Fibroblast of villous mesenchyme (primary cell): Measurements from ENCODE around the gene PTPRN. TPM values are rescaled to one million over a fixed set of nuclear protein-coding genes. Genes with fewer than 3 reads are reported as not detected.

ENCODE experiments used
- DNase-seq: peaks from one replicate; pipeline ENCODE4 v3.0.0-alpha.2; 2010; ENCODE audit warnings: low read depth
- H3K4me3 ChIP-seq: 2 replicates; pipeline ENCODE4 v1.5.1; 2011; ENCODE audit warnings: low read depth, mild to moderate bottlenecking, low read length
- CTCF ChIP-seq: IDR thresholded peaks from 2 replicates; pipeline ENCODE4 v1.5.1; 2012; ENCODE audit warnings: low read depth, mild to moderate bottlenecking, low read length; ENCODE audit not compliant: insufficient read depth
- total RNA-seq: library from RNA; depleted of rRNA; stranded (reverse); fragments of >200 nt; gene quantifications from 2 replicates; pipeline ENCODE4 v1.2.3, GENCODE V29; 2012

Gene PTPRN
- total RNA-seq, 1 donor: 0.86 TPM

GRCh38 chr2:219278655-219279150, 30.5 kb downstream of the PTPRN start:
- no peak for DNase-seq
- no peak for TF ChIP-seq CTCF
- H3K4me3 ChIP-seq: peak overlapping the region; percentile 24

- peak; percentile 83 for DNase-seq
- peak; percentile 96 for TF ChIP-seq CTCF
- no peak overlapping the region for H3K4me3 ChIP-seq
These were observed 31.2 kb downstream of the PTPRN start for GRCh38 chr2:219277703-219278654.

- peak; percentile 75 for DNase-seq
- no peak overlapping the region for H3K4me3 ChIP-seq
- TF ChIP-seq CTCF: no peak
These were observed 34.8 kb downstream of the PTPRN start for GRCh38 chr2:219274361-219274921.

GRCh38 chr2:219273937-219274336, 35.3 kb downstream of the PTPRN start:
- no peak overlapping the region for H3K4me3 ChIP-seq
- no peak for TF ChIP-seq CTCF
- DNase-seq: no peak

GRCh38 chr2:219272995-219273394, 36.2 kb downstream of the PTPRN start:
- no peak for TF ChIP-seq CTCF
- peak; percentile 50 for DNase-seq
- no peak overlapping the region for H3K4me3 ChIP-seq

- no peak overlapping the region for H3K4me3 ChIP-seq
- TF ChIP-seq CTCF: no peak
- no peak for DNase-seq
These were observed 36.8 kb downstream of the PTPRN start for GRCh38 chr2:219272356-219272755.
